Measurements from ENCODE around the gene UST.
"Not testable (repeated sequence)": the region's sequence is repeated elsewhere in the genome, so short reads cannot be mapped to it uniquely, and the experiment has no call there.

UST gene

GRCh38 chr6:148757944-148758480 lies 11.2 kb downstream of the UST start:
- peak; percentile 37 for DNase-seq (ENCODE audit: low spot score)
- in situ Hi-C loops (cut with MboI; ENCODE audit: low sequenced_read_pairs, unreplicated experiment) = no loop called here
- TF ChIP-seq, protein P1, sequence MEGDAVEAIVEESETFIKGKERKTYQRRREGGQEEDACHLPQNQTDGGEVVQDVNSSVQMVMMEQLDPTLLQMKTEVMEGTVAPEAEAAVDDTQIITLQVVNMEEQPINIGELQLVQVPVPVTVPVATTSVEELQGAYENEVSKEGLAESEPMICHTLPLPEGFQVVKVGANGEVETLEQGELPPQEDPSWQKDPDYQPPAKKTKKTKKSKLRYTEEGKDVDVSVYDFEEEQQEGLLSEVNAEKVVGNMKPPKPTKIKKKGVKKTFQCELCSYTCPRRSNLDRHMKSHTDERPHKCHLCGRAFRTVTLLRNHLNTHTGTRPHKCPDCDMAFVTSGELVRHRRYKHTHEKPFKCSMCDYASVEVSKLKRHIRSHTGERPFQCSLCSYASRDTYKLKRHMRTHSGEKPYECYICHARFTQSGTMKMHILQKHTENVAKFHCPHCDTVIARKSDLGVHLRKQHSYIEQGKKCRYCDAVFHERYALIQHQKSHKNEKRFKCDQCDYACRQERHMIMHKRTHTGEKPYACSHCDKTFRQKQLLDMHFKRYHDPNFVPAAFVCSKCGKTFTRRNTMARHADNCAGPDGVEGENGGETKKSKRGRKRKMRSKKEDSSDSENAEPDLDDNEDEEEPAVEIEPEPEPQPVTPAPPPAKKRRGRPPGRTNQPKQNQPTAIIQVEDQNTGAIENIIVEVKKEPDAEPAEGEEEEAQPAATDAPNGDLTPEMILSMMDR (IDR thresholded peaks at IDR 0.05; ENCODE audit: borderline replicate concordance, control extremely low read depth, extremely low read depth, insufficient read depth, missing control alignments) = no peak

DNA sequence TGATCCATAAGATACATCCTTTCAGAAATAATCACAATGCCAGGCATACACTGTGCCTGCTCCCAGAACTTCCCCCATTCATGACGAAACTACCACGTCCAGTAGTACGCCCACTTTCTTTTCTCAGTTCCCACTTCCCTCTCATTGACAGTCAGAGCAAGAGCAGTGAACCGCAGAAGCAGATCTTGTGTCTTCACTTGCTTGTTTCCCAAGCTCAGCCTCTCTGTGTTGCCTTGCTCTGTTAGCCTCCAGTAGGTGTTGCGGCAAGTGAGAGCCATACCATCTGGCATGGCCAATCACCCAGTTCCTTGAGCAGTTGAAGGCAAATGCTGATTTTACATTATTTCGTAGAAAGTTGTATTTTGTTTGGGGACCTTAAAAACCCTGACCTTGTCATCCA lies 11.7 kb downstream of the UST start:
- peak; percentile 68 for DNase-seq (ENCODE audit: low spot score)
- in situ Hi-C loops (cut with MboI; ENCODE audit: low sequenced_read_pairs, unreplicated experiment) = no loop called here
- TF ChIP-seq, protein P1 (IDR thresholded peaks at IDR 0.05; ENCODE audit: borderline replicate concordance, control extremely low read depth, extremely low read depth, insufficient read depth, missing control alignments) = no peak

DNA sequence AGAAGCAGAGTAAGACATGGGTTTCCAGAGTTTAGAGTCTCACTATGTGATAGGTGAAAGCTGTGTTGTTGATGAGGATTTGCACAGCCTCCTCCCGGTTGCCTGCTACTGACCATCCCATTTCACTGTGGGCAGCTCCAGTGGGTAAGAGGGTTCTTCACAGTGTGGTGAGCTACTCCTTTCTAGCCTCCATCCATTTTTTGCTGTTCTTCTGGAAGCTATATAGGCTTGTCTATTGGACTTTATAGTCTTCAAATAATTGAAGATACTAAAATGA lies 13.4 kb downstream of the UST start:
- DNase-seq (ENCODE audit: low spot score) = peak; percentile 25
- in situ Hi-C loops (cut with MboI; ENCODE audit: low sequenced_read_pairs, unreplicated experiment) = loop anchor here (10.0 kb wide), 1 partner anchor 185 kb away; no protein-coding TSS in a partner anchor
- TF ChIP-seq, protein P1 (IDR thresholded peaks at IDR 0.05; ENCODE audit: borderline replicate concordance, control extremely low read depth, extremely low read depth, insufficient read depth, missing control alignments) = no peak

GRCh38 chr6:148760568-148761526 lies 14.0 kb downstream of the UST start:
- TF ChIP-seq, protein P1 (IDR thresholded peaks at IDR 0.05; ENCODE audit: borderline replicate concordance, control extremely low read depth, extremely low read depth, insufficient read depth, missing control alignments) = no peak
- in situ Hi-C loops (cut with MboI; ENCODE audit: low sequenced_read_pairs, unreplicated experiment) = loop anchor here (10.0 kb wide), 1 partner anchor 184 kb away; no protein-coding TSS in a partner anchor
- peak; percentile 61 for DNase-seq (ENCODE audit: low spot score)

- DNase-seq (ENCODE audit: low spot score) = no peak
- TF ChIP-seq, protein P1 (IDR thresholded peaks at IDR 0.05; ENCODE audit: borderline replicate concordance, control extremely low read depth, extremely low read depth, insufficient read depth, missing control alignments) = no peak
- in situ Hi-C loops (cut with MboI; ENCODE audit: low sequenced_read_pairs, unreplicated experiment) = loop anchor here (10.0 kb wide), 1 partner anchor 183 kb away; no protein-coding TSS in a partner anchor
Observed at GRCh38 chr6:148761527-148762011, 14.7 kb downstream of the UST start.

- TF ChIP-seq, protein P1 (IDR thresholded peaks at IDR 0.05; ENCODE audit: borderline replicate concordance, control extremely low read depth, extremely low read depth, insufficient read depth, missing control alignments) = no peak
- no peak for DNase-seq (ENCODE audit: low spot score)
- in situ Hi-C loops (cut with MboI; ENCODE audit: low sequenced_read_pairs, unreplicated experiment) = loop anchor here (10.0 kb wide), 1 partner anchor 183 kb away; no protein-coding TSS in a partner anchor
Observed at GRCh38 chr6:148762231-148762630, 15.4 kb downstream of the UST start.

DNA sequence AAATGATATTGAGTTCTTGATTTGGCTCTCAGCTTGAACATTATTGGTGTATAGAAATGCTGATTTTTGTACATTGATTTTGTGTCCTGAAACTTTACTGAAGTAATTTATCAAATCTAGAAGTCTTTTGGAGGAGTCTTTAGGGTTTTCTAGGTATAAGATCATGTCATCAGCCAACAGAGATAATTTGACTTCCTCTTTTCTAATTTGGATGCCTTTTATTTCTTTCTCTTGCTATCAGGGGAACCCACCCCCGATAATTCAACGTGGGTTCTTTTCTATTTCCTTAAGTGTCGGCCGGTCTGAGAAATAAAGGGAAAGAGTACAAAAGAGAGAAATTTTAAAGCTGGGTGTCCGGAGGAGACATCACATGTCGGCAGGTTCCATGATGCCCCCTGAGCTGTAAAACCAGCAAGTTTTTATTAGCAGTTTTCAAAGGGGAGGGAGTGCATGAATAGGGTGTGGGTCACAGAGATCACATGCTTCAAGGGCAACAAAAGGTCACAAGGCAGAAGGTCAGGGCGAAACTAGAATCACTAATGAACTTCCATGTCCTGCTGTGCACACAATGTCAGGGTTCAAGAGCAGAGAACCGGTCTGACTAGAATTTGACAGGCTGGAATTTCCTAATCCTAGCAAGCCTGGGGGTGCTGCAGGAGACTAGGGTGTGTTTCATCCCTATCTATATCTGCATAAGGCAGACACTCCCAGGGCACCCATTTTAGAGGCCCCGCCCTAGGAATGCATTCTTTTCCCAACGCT lies 17.6 kb downstream of the UST start:
- not testable (repeated sequence) for DNase-seq (ENCODE audit: low spot score)
- in situ Hi-C loops (cut with MboI; ENCODE audit: low sequenced_read_pairs, unreplicated experiment) = loop anchor here (10.0 kb wide), 1 partner anchor 180 kb away; no protein-coding TSS in a partner anchor
